OCI-LY7 (cell line): ENCODE results near the gene KIAA0040. TPM values are rescaled to one million over a fixed set of nuclear protein-coding genes. Genes with fewer than 3 reads are reported as not detected.

Source experiments
- BruUV-seq: library from RNA; stranded (reverse); fragments of 400-500 nt; replicated peaks from 2 replicates; lab custom pipeline; 2021; lab: Mats Ljungman, UMichigan
- CTCF ChIA-PET: fragments of 300-600 bp; sonication (Branson Sonifier 250); formaldehyde crosslinking; loops from one replicate; lab custom pipeline; 2022; ENCODE audit warnings: antibody characterized with exemption; ENCODE audit not compliant: unreplicated experiment; lab: Charles Lee
- POLR2A ChIA-PET: fragments of 300-600 bp; sonication (Branson Sonifier 250); formaldehyde crosslinking; loops from one replicate; lab custom pipeline; 2022; ENCODE audit warnings: antibody characterized with exemption; lab: Charles Lee
- DNase-seq: peaks from one replicate; pipeline ENCODE4 v3.0.0-alpha.2; 2015; ENCODE audit warnings: low spot score
- H2AFZ ChIP-seq: fragments of 200-600 bp; sonication (generic), shearing (Covaris generic); 2 replicates; pipeline ENCODE4 v1.6.1; 2014; ENCODE audit warnings: mild to moderate bottlenecking, antibody characterized with exemption, low read length, moderate library complexity
- H3K27ac ChIP-seq: fragments of 200-600 bp; sonication (generic); 2 replicates; pipeline ENCODE4 v1.5.1; 2014; ENCODE audit warnings: mixed run types, low read depth, mild to moderate bottlenecking, moderate library complexity, low read length, inconsistent platforms; ENCODE audit not compliant: poor library complexity, severe bottlenecking
- H3K36me3 ChIP-seq: fragments of 200-600 bp; sonication (generic); 2 replicates; pipeline ENCODE4 v1.6.1; 2014; ENCODE audit warnings: mild to moderate bottlenecking, antibody characterized with exemption, low read length, moderate library complexity, mixed read lengths; ENCODE audit not compliant: insufficient read depth
- H3K4me1 ChIP-seq: fragments of 200-600 bp; sonication (generic); 2 replicates; pipeline ENCODE4 v1.5.1; 2014; ENCODE audit warnings: mild to moderate bottlenecking, low read length; ENCODE audit not compliant: insufficient read depth, poor library complexity, severe bottlenecking
- H3K4me2 ChIP-seq: fragments of 200-600 bp; sonication (generic); 2 replicates; pipeline ENCODE4 v1.6.1; 2014; ENCODE audit warnings: mild to moderate bottlenecking, low read length
- H3K4me3 ChIP-seq: fragments of 200-600 bp; sonication (generic); 2 replicates; pipeline ENCODE4 v1.5.1; 2014; ENCODE audit warnings: mild to moderate bottlenecking, low read depth, low read length; ENCODE audit not compliant: poor library complexity, severe bottlenecking
- H3K79me2 ChIP-seq: fragments of 200-600 bp; sonication (generic); 2 replicates; pipeline ENCODE4 v1.6.1; 2016; ENCODE audit warnings: low read depth, mild to moderate bottlenecking, low read length, moderate library complexity, mixed read lengths; ENCODE audit not compliant: insufficient read depth
- H3K9me2 ChIP-seq: fragments of 200-600 bp; sonication (generic); 2 replicates; pipeline ENCODE4 v1.6.1; 2016; ENCODE audit warnings: mild to moderate bottlenecking, low read length, mixed read lengths; ENCODE audit not compliant: insufficient read depth
- H3K9me3 ChIP-seq: fragments of 200-600 bp; sonication (generic); 2 replicates; pipeline ENCODE4 v1.6.1; 2014; ENCODE audit warnings: mild to moderate bottlenecking, mixed run types, low read length, mixed read lengths
- H4K20me1 ChIP-seq: fragments of 200-600 bp; sonication (generic); 2 replicates; pipeline ENCODE4 v1.6.1; 2014; ENCODE audit warnings: mild to moderate bottlenecking, antibody characterized with exemption, low read length, moderate library complexity, mixed read lengths; ENCODE audit not compliant: insufficient read depth
- EZH2phosphoT487 ChIP-seq: fragments of 200-600 bp; sonication (generic); IDR thresholded peaks from 2 replicates; pipeline ENCODE4 v1.6.1; 2018; ENCODE audit warnings: low read depth, borderline replicate concordance, mild to moderate bottlenecking, mixed run types, antibody characterized with exemption, low read length, moderate library complexity, mixed read lengths
- intact Hi-C: fragments of 100-400 bp; cut with micrococcal nuclease; formaldehyde crosslinking; loops from one replicate; pipeline ENCODE4 v1.10.0; 2022; ENCODE audit not compliant: unreplicated experiment
- total RNA-seq, 2 experiments: library from RNA; depleted of rRNA in 1 of 2; stranded (reverse); fragments of >200 nt in 1 of 2; shearing (Covaris generic) in 1 of 2; gene quantifications; 2 replicates each; pipeline ENCODE4 v1.2.3, GENCODE V29; 2014 to 2022
- TF ChIP-seq, protein P1 (sequence below): fragments of 200-600 bp; sonication (generic); conservative IDR thresholded peaks from 2 replicates; pipeline ENCODE4 v1.5.1; 2014; ENCODE audit warnings: mild to moderate bottlenecking, antibody characterized with exemption, low read length, moderate library complexity, mixed read lengths

KIAA0040 gene
- total RNA-seq, 2 experiments from 2014 or later = 50.2 to 54.7 TPM

DNA sequence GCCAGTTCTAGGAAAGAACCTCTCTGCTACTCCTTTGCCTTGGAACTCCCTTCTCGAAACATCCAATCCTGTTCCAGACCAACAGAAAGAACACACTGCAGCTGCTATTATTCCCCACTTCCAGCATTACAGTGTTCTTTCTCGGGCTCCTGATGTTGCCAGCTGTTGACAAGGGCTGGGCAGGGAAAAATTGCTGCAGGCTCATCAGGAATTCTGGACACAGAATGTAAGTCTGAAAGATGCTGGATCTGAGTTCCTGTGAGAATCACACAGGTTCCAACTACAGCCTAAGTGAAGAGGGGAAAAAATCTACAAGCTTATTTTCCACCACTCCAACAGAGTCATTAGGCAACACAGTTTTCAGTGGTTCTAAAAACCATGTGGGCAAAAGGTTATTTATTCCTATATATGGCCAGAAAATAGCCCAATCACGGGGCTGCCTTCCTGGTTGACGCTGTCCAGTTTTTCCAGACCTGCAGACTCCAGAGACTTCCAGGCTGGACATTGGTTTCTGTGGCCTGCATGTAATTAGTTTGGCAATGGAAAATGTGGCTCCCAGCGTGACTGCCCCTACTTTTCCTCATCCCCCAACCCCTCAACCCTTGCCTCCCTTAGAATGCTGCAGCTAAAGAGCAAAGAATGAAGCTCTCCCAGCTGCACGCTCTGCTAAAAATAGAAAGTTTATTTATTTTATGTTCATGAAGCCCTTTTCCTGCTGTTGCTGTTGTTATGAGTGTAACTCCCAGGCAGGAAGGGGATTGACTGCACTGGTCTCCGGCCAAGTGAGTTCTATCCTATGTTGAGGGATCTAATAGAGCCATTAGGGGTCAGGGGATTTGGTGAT lies 8.3 kb upstream of the KIAA0040 start:
- CTCF ChIA-PET = interaction anchor here (0.6 to 2.3 kb wide), 2 partner anchors 10 to 25 kb away, joined by 3 to 6 read pairs; no protein-coding TSS in a partner anchor
- BruUV-seq = no TSS peak

DNA sequence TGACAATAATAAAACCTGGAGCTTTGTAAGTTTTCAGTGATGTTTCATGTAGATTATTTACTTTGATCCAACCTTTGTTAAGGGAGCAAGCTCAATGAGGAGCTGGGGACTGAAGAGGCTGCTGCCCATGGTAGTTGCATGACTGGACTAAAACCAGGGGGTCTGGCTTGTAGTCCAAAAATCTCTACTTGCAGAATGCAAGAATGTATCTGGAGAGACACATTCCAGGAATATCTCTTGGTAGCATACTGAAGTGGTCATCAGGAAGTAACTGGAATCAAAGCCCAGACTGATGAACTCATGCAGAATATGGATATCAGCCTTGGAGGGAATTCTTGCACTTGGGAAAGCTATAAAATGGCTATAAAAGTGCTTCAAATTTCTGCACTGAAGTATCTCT lies 5.8 kb upstream of the KIAA0040 start:
- no peak overlapping the region for H2AFZ ChIP-seq
- CTCF ChIA-PET = no interaction called here
- no peaks in the 10 kb centered on the region for H3K9me2 ChIP-seq
- no TSS peak for BruUV-seq
- no peaks in the 10 kb centered on the region for H4K20me1 ChIP-seq
- H3K4me1 ChIP-seq = peaks cover 65% of the 10 kb centered on the region
- no peaks in the 10 kb centered on the region for H3K79me2 ChIP-seq
- H3K4me2 ChIP-seq = 0 out of 2 replicates have a peak overlapping the region, but pooled peaks have one; percentile 64
- no peak overlapping the region for H3K4me3 ChIP-seq
- no peaks in the 10 kb centered on the region for H3K36me3 ChIP-seq
- no peaks in the 10 kb centered on the region for H3K9me3 ChIP-seq
- TF ChIP-seq EZH2phosphoT487 = no peak
- TF ChIP-seq, protein P1, sequence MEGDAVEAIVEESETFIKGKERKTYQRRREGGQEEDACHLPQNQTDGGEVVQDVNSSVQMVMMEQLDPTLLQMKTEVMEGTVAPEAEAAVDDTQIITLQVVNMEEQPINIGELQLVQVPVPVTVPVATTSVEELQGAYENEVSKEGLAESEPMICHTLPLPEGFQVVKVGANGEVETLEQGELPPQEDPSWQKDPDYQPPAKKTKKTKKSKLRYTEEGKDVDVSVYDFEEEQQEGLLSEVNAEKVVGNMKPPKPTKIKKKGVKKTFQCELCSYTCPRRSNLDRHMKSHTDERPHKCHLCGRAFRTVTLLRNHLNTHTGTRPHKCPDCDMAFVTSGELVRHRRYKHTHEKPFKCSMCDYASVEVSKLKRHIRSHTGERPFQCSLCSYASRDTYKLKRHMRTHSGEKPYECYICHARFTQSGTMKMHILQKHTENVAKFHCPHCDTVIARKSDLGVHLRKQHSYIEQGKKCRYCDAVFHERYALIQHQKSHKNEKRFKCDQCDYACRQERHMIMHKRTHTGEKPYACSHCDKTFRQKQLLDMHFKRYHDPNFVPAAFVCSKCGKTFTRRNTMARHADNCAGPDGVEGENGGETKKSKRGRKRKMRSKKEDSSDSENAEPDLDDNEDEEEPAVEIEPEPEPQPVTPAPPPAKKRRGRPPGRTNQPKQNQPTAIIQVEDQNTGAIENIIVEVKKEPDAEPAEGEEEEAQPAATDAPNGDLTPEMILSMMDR = no peak
- POLR2A ChIA-PET = interaction anchor here (0.6 to 14.9 kb wide), 4 partner anchors 9 to 269 kb away, joined by 4 to 257 read pairs (median 13); no protein-coding TSS in a partner anchor
- intact Hi-C loops = no loop called here
- no peak for DNase-seq
- no peak overlapping the region for H3K27ac ChIP-seq

More for the DNA sequence above, 8.3 kb upstream of the KIAA0040 start:
- DNase-seq = no peak
- Histone ChIP-seq H3K36me3 (no peaks in the 10 kb centered on the region), H3K9me3 (no peaks in the 10 kb centered on the region), H3K4me3 (no peak overlapping the region), H3K79me2 (no peaks in the 10 kb centered on the region), H3K27ac (no peak overlapping the region), H3K9me2 (no peaks in the 10 kb centered on the region), H3K4me1 (peaks cover 55% of the 10 kb centered on the region), H2AFZ (no peak overlapping the region), H3K4me2 (no peak overlapping the region), H4K20me1 (no peaks in the 10 kb centered on the region)
- POLR2A ChIA-PET = interaction anchor here (1.0 to 14.9 kb wide), 4 partner anchors 7 to 26 kb away, joined by 3 to 257 read pairs (median 4); no protein-coding TSS in a partner anchor
- intact Hi-C loops = no loop called here
- TF ChIP-seq, protein P1 = no peak
- TF ChIP-seq EZH2phosphoT487 = no peak
